NCI-H2107 treated with DMSO at 0.1 percent for 48 hours (cell line): Measurements from ENCODE around the gene CD8B2.
"Not testable (repeated sequence)": the region's sequence is repeated elsewhere in the genome, so short reads cannot be mapped to it uniquely, and the experiment has no call there.

Source experiments
- DNase-seq: peaks from one replicate; lab custom pipeline; 2025; ENCODE audit not compliant: unreplicated experiment; lab: John Stamatoyannopoulos, UW

CD8B2 gene

GRCh38 chr2:106486551-106487385 is at the start of gene CD8B2:
Gene CD8B2, plus strand, starts transcription at chr2:106487364. Its CDS starts 63 bp downstream, at chr2:106487427.
- not testable (repeated sequence) for DNase-seq

- DNase-seq = not testable (repeated sequence)
Measured at GRCh38 chr2:106461882-106462281, 25.3 kb upstream of the CD8B2 start.

GRCh38 chr2:106467516-106467915 is 19.6 kb upstream of the CD8B2 start:
- not testable (repeated sequence) for DNase-seq

GRCh38 chr2:106468107-106468506 is 19.1 kb upstream of the CD8B2 start, which contains the start of gene RGPD3:
Gene RGPD3, minus strand, starts transcription at chr2:106468413. Its CDS starts 125 bp downstream, at chr2:106468288.
- DNase-seq = not testable (repeated sequence)

GRCh38 chr2:106470658-106471057 is 16.5 kb upstream of the CD8B2 start:
- DNase-seq = not testable (repeated sequence)

GRCh38 chr2:106477647-106478046 is 9.5 kb upstream of the CD8B2 start:
- DNase-seq = not testable (repeated sequence)

- DNase-seq = not testable (repeated sequence)
Measured at GRCh38 chr2:106479563-106479962, 7.6 kb upstream of the CD8B2 start.

- not testable (repeated sequence) for DNase-seq
Measured at GRCh38 chr2:106487386-106488191, 425 bp downstream of the CD8B2 start.

GRCh38 chr2:106489701-106490100 is 2.5 kb downstream of the CD8B2 start:
- DNase-seq = not testable (repeated sequence)

GRCh38 chr2:106492399-106492798 is 5.2 kb downstream of the CD8B2 start:
- not testable (repeated sequence) for DNase-seq

GRCh38 chr2:106492913-106493312 is 5.7 kb downstream of the CD8B2 start:
- not testable (repeated sequence) for DNase-seq

- DNase-seq = not testable (repeated sequence)
Measured at GRCh38 chr2:106498549-106498948, 11.4 kb downstream of the CD8B2 start.

GRCh38 chr2:106500350-106500749 is 13.2 kb downstream of the CD8B2 start:
- DNase-seq = not testable (repeated sequence)

GRCh38 chr2:106502351-106502750 is 15.2 kb downstream of the CD8B2 start:
- DNase-seq = not testable (repeated sequence)

GRCh38 chr2:106504192-106504591 is 17.0 kb downstream of the CD8B2 start:
- DNase-seq = not testable (repeated sequence)

GRCh38 chr2:106504787-106505186 is 17.6 kb downstream of the CD8B2 start:
- not testable (repeated sequence) for DNase-seq

GRCh38 chr2:106506002-106506687 is 19.0 kb downstream of the CD8B2 start:
- not testable (repeated sequence) for DNase-seq

- DNase-seq = not testable (repeated sequence)
Measured at GRCh38 chr2:106508660-106509373, 21.7 kb downstream of the CD8B2 start.

- DNase-seq = not testable (repeated sequence)
Measured at GRCh38 chr2:106509374-106509770, 22.2 kb downstream of the CD8B2 start.

GRCh38 chr2:106510791-106511190 is 23.6 kb downstream of the CD8B2 start:
- not testable (repeated sequence) for DNase-seq
